GM18505 (cell line): Measurements from ENCODE around the gene SAMD11.
"Not testable (repeated sequence)": the region's sequence is repeated elsewhere in the genome, so short reads cannot be mapped to it uniquely, and the experiment has no call there.

Source experiments
- ATAC-seq: cut with Tn5 transposase; IDR thresholded peaks from one replicate; pipeline ENCODE4 v1.9.1; 2021; ENCODE audit not compliant: unreplicated experiment
- POLR2A ChIP-seq: IDR thresholded peaks from 4 replicates; pipeline ENCODE4 v1.6.1; 2011; ENCODE audit warnings: borderline replicate concordance; ENCODE audit not compliant: insufficient read depth, insufficient read length; ENCODE audit errors: extremely low read depth

SAMD11 gene

GRCh38 chr1:944341-945325 is 20.9 kb downstream of the SAMD11 start:
- TF ChIP-seq POLR2A, result no peak
- ATAC-seq, result no peak

GRCh38 chr1:945688-946556 is 22.2 kb downstream of the SAMD11 start:
- no peak for ATAC-seq
- TF ChIP-seq POLR2A, result no peak

- ATAC-seq, result not testable (repeated sequence)
Observed at GRCh38 chr1:946811-947210, 23.1 kb downstream of the SAMD11 start.

GRCh38 chr1:947958-948357 is 24.2 kb downstream of the SAMD11 start:
- ATAC-seq, result no peak
- no peak for TF ChIP-seq POLR2A

GRCh38 chr1:950268-950667 is 26.5 kb downstream of the SAMD11 start:
- no peak for TF ChIP-seq POLR2A
- ATAC-seq, result no peak

- TF ChIP-seq POLR2A, result no peak
- no peak for ATAC-seq
Observed at GRCh38 chr1:950881-951280, 27.2 kb downstream of the SAMD11 start.

GRCh38 chr1:951364-951763 is 27.6 kb downstream of the SAMD11 start:
- no peak for ATAC-seq

GRCh38 chr1:952201-952600 is 28.5 kb downstream of the SAMD11 start:
- ATAC-seq, result no peak

More at GRCh38 chr1:951364-951763, 27.6 kb downstream of the SAMD11 start:
- TF ChIP-seq POLR2A, result no peak

GRCh38 chr1:952603-953002 is 28.9 kb downstream of the SAMD11 start:
- TF ChIP-seq POLR2A, result no peak
- ATAC-seq, result no peak

More at GRCh38 chr1:952201-952600, 28.5 kb downstream of the SAMD11 start:
- no peak for TF ChIP-seq POLR2A

- no peak for TF ChIP-seq POLR2A
- no peak for ATAC-seq
Observed at GRCh38 chr1:953524-954320, 30.0 kb downstream of the SAMD11 start.

- no peak for TF ChIP-seq POLR2A
- ATAC-seq, result no peak
Observed at GRCh38 chr1:954927-955326, 31.2 kb downstream of the SAMD11 start.

- no peak for ATAC-seq
- TF ChIP-seq POLR2A, result no peak
Observed at GRCh38 chr1:955474-955873, 31.8 kb downstream of the SAMD11 start.

GRCh38 chr1:956636-957035 is 32.9 kb downstream of the SAMD11 start:
- ATAC-seq, result no peak
- TF ChIP-seq POLR2A, result no peak

GRCh38 chr1:958823-959730 is 35.4 kb downstream of the SAMD11 start, which contains the start of gene NOC2L:
Gene NOC2L, minus strand, starts transcription at chr1:959256. Its CDS starts 16 bp downstream, at chr1:959240.
- ATAC-seq, result peak; percentile 72
- TF ChIP-seq POLR2A, result peak; percentile 79
